ENCODE results near the gene ZIC4.

DNA sequence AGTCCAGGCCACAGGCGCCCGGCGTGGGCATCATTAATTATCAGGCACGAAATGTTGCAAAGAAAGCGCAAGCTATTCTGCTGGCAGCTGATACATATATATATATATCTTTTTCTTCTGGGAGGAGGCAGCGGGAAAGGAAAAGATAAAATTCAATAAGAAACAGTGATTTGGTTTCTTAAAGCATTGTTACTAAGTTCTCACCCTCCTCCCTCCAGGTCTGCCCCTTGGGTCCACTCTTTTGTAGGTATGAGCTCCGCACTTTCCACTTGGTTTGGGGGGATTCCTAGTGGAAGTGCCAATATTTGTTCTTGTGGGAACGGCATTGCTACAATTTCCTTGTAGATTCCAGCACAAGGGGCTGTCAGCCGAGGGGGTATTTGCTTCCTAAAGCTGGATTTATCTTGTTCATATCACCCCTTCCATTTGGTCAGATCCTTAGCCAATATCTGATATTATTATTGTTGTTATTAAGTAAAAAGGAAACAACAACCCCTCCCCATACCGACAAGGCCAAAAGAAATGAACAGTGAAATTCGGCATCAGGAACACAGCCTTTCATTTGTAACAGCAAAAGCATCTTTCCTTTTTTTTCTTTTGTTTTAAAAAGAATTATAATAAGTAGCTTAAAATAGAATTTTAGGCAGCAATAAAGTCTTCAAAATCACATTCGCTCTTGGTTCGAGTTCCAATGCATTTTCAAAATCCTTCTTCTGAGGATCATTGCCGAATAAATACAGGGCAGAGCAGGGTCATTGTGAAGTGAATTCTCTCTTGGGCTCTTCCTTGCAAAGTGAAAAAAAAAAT lies 18.4 kb upstream of the ZIC4 start:
- TF ChIP-seq, protein P1, sequence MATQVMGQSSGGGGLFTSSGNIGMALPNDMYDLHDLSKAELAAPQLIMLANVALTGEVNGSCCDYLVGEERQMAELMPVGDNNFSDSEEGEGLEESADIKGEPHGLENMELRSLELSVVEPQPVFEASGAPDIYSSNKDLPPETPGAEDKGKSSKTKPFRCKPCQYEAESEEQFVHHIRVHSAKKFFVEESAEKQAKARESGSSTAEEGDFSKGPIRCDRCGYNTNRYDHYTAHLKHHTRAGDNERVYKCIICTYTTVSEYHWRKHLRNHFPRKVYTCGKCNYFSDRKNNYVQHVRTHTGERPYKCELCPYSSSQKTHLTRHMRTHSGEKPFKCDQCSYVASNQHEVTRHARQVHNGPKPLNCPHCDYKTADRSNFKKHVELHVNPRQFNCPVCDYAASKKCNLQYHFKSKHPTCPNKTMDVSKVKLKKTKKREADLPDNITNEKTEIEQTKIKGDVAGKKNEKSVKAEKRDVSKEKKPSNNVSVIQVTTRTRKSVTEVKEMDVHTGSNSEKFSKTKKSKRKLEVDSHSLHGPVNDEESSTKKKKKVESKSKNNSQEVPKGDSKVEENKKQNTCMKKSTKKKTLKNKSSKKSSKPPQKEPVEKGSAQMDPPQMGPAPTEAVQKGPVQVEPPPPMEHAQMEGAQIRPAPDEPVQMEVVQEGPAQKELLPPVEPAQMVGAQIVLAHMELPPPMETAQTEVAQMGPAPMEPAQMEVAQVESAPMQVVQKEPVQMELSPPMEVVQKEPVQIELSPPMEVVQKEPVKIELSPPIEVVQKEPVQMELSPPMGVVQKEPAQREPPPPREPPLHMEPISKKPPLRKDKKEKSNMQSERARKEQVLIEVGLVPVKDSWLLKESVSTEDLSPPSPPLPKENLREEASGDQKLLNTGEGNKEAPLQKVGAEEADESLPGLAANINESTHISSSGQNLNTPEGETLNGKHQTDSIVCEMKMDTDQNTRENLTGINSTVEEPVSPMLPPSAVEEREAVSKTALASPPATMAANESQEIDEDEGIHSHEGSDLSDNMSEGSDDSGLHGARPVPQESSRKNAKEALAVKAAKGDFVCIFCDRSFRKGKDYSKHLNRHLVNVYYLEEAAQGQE (IDR thresholded peaks at IDR 0.05; ENCODE audit: unreplicated experiment) = no peak
- no peak for TF ChIP-seq POLR2AphosphoS5 (IDR thresholded peaks at IDR 0.05; ENCODE audit: low read depth)
- TF ChIP-seq, protein P2, sequence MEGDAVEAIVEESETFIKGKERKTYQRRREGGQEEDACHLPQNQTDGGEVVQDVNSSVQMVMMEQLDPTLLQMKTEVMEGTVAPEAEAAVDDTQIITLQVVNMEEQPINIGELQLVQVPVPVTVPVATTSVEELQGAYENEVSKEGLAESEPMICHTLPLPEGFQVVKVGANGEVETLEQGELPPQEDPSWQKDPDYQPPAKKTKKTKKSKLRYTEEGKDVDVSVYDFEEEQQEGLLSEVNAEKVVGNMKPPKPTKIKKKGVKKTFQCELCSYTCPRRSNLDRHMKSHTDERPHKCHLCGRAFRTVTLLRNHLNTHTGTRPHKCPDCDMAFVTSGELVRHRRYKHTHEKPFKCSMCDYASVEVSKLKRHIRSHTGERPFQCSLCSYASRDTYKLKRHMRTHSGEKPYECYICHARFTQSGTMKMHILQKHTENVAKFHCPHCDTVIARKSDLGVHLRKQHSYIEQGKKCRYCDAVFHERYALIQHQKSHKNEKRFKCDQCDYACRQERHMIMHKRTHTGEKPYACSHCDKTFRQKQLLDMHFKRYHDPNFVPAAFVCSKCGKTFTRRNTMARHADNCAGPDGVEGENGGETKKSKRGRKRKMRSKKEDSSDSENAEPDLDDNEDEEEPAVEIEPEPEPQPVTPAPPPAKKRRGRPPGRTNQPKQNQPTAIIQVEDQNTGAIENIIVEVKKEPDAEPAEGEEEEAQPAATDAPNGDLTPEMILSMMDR (conservative IDR thresholded peaks at IDR 0.05; ENCODE audit: low read depth in 2 of 2) = no peak
- TF ChIP-seq EZH2 (IDR thresholded peaks at IDR 0.05; ENCODE audit: low read depth, unreplicated experiment) = peak; percentile 49
- TF ChIP-seq CREB1 (CRISPR knock-in tag; IDR thresholded peaks at IDR 0.05; ENCODE audit: low read depth) = no peak
- no peak for TF ChIP-seq EZH2phosphoT487 (IDR thresholded peaks at IDR 0.05; ENCODE audit: unreplicated experiment)
- no peak for TF ChIP-seq ZNF114 (CRISPR knock-in tag; IDR thresholded peaks at IDR 0.05)
- TF ChIP-seq NANOG (IDR thresholded peaks at IDR 0.05; ENCODE audit: borderline replicate concordance) = no peak
- TF ChIP-seq, protein P3, sequence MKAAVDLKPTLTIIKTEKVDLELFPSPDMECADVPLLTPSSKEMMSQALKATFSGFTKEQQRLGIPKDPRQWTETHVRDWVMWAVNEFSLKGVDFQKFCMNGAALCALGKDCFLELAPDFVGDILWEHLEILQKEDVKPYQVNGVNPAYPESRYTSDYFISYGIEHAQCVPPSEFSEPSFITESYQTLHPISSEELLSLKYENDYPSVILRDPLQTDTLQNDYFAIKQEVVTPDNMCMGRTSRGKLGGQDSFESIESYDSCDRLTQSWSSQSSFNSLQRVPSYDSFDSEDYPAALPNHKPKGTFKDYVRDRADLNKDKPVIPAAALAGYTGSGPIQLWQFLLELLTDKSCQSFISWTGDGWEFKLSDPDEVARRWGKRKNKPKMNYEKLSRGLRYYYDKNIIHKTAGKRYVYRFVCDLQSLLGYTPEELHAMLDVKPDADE (IDR thresholded peaks at IDR 0.05) = no peak
- TF ChIP-seq JUNB (IDR thresholded peaks at IDR 0.05; ENCODE audit: unreplicated experiment) = no peak

All from GM23338 (cell line).